ENCODE data around the gene UBE2E3.
"Not testable (repeated sequence)": the region's sequence is repeated elsewhere in the genome, so short reads cannot be mapped to it uniquely, and the experiment has no call there.

UBE2E3 gene

GRCh38 chr2:181083140-181083539, 102.7 kb downstream of the UBE2E3 start:
- Histone ChIP-seq H3K36me3 (ENCODE audit: control insufficient read depth in 1 of 2, insufficient read depth in 2 of 2, low read length in 2 of 2) (no peaks in the 10 kb centered on the region), H3K4me3 (ENCODE audit: low read depth in 1 of 2, low read length in 2 of 2) (no peak overlapping the region), H3K27me3 (ENCODE audit: low read depth, low read length) (no peaks in the 10 kb centered on the region), H3K27ac (ENCODE audit: low read length) (no peak overlapping the region), H3K4me1 (ENCODE audit: control insufficient read depth in 1 of 2, insufficient read depth in 2 of 2, low read length in 2 of 2) (no peaks in the 10 kb centered on the region), H3K9me3 (ENCODE audit: control insufficient read depth in 1 of 2, low read length in 2 of 2) (no peaks in the 10 kb centered on the region)

GRCh38 chr2:181085734-181086133, 105.3 kb downstream of the UBE2E3 start:
- no peaks in the 10 kb centered on the region for H3K27me3 ChIP-seq (ENCODE audit: low read depth, low read length)
- no peaks in the 10 kb centered on the region for H3K4me1 ChIP-seq (ENCODE audit: control insufficient read depth in 1 of 2, insufficient read depth in 2 of 2, low read length in 2 of 2)
- no peaks in the 10 kb centered on the region for H3K9me3 ChIP-seq (ENCODE audit: control insufficient read depth in 1 of 2, low read length in 2 of 2)
- H3K27ac ChIP-seq (ENCODE audit: low read length), result no peak overlapping the region
- no peak overlapping the region for H3K4me3 ChIP-seq (ENCODE audit: low read depth in 1 of 2, low read length in 2 of 2)
- H3K36me3 ChIP-seq (ENCODE audit: control insufficient read depth in 1 of 2, insufficient read depth in 2 of 2, low read length in 2 of 2), result no peaks in the 10 kb centered on the region

DNA sequence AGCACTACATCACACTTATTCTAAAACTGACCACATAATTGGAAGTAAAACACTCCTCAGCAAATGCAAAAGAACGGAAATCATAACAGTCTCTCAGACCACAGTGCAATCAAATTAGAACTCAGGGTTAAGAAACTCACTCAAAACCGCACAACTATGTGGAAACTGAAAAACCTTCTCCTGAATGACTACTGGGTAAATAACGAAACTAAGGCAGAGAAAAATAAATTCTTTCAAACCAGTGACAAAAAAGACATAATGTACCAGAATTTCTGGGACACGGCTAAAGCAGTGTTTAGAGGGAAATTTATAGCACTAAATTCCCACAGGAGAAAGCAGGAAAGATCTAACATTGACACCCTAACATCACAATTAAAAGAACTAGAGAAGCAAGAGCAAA, 111.5 kb downstream of the UBE2E3 start:
- H3K4me3 ChIP-seq (ENCODE audit: low read depth in 1 of 2, low read length in 2 of 2); H3K36me3 ChIP-seq (ENCODE audit: control insufficient read depth in 1 of 2, insufficient read depth in 2 of 2, low read length in 2 of 2); H3K27ac ChIP-seq (ENCODE audit: low read length); H3K27me3 ChIP-seq (ENCODE audit: low read depth, low read length); H3K4me1 ChIP-seq (ENCODE audit: control insufficient read depth in 1 of 2, insufficient read depth in 2 of 2, low read length in 2 of 2): not testable (repeated sequence)
- peaks cover 0 to 13% of the 10 kb centered on the region in 2 donors for H3K9me3 ChIP-seq (ENCODE audit: control insufficient read depth in 1 of 2, low read length in 2 of 2)

- H3K27me3 ChIP-seq (ENCODE audit: low read depth, low read length), result no peaks in the 10 kb centered on the region
- no peaks in the 10 kb centered on the region for H3K36me3 ChIP-seq (ENCODE audit: control insufficient read depth in 1 of 2, insufficient read depth in 2 of 2, low read length in 2 of 2)
- H3K27ac ChIP-seq (ENCODE audit: low read length), result no peak overlapping the region
- H3K4me3 ChIP-seq (ENCODE audit: low read depth in 1 of 2, low read length in 2 of 2), result no peak overlapping the region
- peaks cover 0 to 13% of the 10 kb centered on the region in 2 donors for H3K9me3 ChIP-seq (ENCODE audit: control insufficient read depth in 1 of 2, low read length in 2 of 2)
- no peaks in the 10 kb centered on the region for H3K4me1 ChIP-seq (ENCODE audit: control insufficient read depth in 1 of 2, insufficient read depth in 2 of 2, low read length in 2 of 2)
Measured at GRCh38 chr2:181095486-181095885, 115.1 kb downstream of the UBE2E3 start.

DNA sequence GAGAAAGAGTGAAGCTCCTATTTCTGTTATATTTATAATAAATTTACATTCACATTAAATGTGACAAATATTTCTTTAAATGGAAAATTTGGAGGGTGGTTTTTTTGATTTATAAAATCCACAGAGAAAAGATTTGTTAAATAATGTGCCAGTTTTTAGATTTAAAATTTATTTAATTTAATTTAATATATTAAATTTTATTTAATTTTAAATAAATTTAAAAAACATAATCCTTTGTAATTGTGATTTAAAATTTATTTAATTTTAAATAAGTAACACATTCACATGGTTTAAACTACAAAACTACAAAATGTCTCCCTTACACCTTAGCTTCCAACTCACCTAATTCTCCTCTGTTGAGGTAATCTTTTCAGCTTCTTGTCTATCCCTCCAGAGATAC, 123.3 kb downstream of the UBE2E3 start:
- H3K36me3 ChIP-seq (ENCODE audit: control insufficient read depth in 1 of 2, insufficient read depth in 2 of 2, low read length in 2 of 2), result no peaks in the 10 kb centered on the region
- no peaks in the 10 kb centered on the region for H3K9me3 ChIP-seq (ENCODE audit: control insufficient read depth in 1 of 2, low read length in 2 of 2)
- peaks cover 0 to 3% of the 10 kb centered on the region in 2 donors for H3K4me1 ChIP-seq (ENCODE audit: control insufficient read depth in 1 of 2, insufficient read depth in 2 of 2, low read length in 2 of 2)
- no peaks in the 10 kb centered on the region for H3K27me3 ChIP-seq (ENCODE audit: low read depth, low read length)
- no peak overlapping the region for H3K4me3 ChIP-seq (ENCODE audit: low read depth in 1 of 2, low read length in 2 of 2)
- no peak overlapping the region for H3K27ac ChIP-seq (ENCODE audit: low read length)

GRCh38 chr2:181104512-181105115, 124.2 kb downstream of the UBE2E3 start:
- Histone ChIP-seq H3K9me3 (ENCODE audit: control insufficient read depth in 1 of 2, low read length in 2 of 2) (no peaks in the 10 kb centered on the region), H3K36me3 (ENCODE audit: control insufficient read depth in 1 of 2, insufficient read depth in 2 of 2, low read length in 2 of 2) (no peaks in the 10 kb centered on the region), H3K4me1 (ENCODE audit: control insufficient read depth in 1 of 2, insufficient read depth in 2 of 2, low read length in 2 of 2) (peaks cover 0 to 3% of the 10 kb centered on the region in 2 donors), H3K27me3 (ENCODE audit: low read depth, low read length) (no peaks in the 10 kb centered on the region), H3K4me3 (ENCODE audit: low read depth in 1 of 2, low read length in 2 of 2) (no peak overlapping the region), H3K27ac (ENCODE audit: low read length) (no peak overlapping the region)

DNA sequence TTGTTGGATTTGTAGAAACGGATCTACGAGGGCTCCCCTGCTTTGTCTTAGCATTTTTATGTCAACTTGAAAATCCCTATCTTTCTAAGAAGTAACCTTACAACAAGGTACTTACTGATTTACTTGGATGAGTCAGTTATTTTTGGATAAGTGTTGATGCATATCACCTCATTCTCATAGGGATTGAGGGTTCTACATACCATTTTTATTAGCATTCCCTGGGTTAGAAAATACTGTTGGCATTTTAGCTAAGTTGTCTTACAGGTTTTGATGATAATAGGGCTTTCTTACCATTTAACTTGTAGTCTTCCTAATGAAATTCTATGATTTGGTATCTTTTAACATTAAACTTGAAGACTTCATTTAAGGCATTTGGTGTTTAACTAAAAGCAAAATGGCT, 125.2 kb downstream of the UBE2E3 start:
- Histone ChIP-seq H3K27me3 (ENCODE audit: low read depth, low read length) (no peaks in the 10 kb centered on the region), H3K4me1 (ENCODE audit: control insufficient read depth in 1 of 2, insufficient read depth in 2 of 2, low read length in 2 of 2) (peaks cover 0 to 3% of the 10 kb centered on the region in 2 donors), H3K27ac (ENCODE audit: low read length) (no peak overlapping the region), H3K4me3 (ENCODE audit: low read depth in 1 of 2, low read length in 2 of 2) (no peak overlapping the region), H3K36me3 (ENCODE audit: control insufficient read depth in 1 of 2, insufficient read depth in 2 of 2, low read length in 2 of 2) (no peaks in the 10 kb centered on the region), H3K9me3 (ENCODE audit: control insufficient read depth in 1 of 2, low read length in 2 of 2) (no peaks in the 10 kb centered on the region)

- no peaks in the 10 kb centered on the region for H3K27me3 ChIP-seq (ENCODE audit: low read depth, low read length)
- no peak overlapping the region for H3K27ac ChIP-seq (ENCODE audit: low read length)
- H3K36me3 ChIP-seq (ENCODE audit: control insufficient read depth in 1 of 2, insufficient read depth in 2 of 2, low read length in 2 of 2), result no peaks in the 10 kb centered on the region
- no peak overlapping the region for H3K4me3 ChIP-seq (ENCODE audit: low read depth in 1 of 2, low read length in 2 of 2)
- H3K9me3 ChIP-seq (ENCODE audit: control insufficient read depth in 1 of 2, low read length in 2 of 2), result no peaks in the 10 kb centered on the region
- peaks cover 0 to 3% of the 10 kb centered on the region in 2 donors for H3K4me1 ChIP-seq (ENCODE audit: control insufficient read depth in 1 of 2, insufficient read depth in 2 of 2, low read length in 2 of 2)
Measured at GRCh38 chr2:181106229-181106628, 125.8 kb downstream of the UBE2E3 start.

DNA sequence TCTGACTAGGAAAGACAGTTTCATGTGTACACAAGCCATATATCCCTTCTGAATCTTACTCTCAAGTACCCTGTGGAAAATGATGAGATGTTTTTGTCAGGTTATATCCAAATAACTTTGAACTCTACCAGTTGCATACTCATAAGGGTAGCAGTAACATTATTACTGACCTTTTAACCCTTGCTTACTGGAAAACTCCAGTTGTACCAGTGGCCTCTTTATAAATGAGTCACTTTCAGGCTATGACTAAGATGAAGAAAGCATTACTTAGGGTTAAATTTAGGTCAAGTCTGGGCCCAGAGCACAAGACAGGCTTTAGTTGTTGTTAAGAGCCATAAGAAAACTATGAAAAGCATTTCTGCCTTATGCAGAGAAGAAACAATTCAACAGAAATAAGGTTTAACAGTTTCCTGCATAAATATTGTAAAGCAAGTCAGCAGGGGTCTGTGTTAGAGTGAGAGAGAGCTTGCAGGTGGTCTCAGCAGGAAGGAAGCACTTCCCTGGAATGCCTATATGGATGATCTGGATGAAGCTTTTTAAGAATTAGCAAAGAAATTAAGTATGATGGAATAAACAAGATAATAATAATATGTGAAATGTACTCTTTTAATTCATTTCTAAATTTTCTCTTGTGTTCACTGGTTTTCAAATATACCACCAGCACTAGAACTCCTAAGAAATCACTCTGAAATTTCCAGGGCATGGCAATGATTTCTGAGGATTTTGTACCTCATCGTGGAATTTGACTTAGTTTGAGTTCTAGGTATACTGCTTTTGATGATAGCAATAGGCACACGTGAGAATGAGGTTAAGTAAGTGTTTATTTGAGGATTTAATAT, 126.6 kb downstream of the UBE2E3 start:
- Histone ChIP-seq H3K4me1 (ENCODE audit: control insufficient read depth in 1 of 2, insufficient read depth in 2 of 2, low read length in 2 of 2) (peaks cover 0 to 3% of the 10 kb centered on the region in 2 donors), H3K27ac (ENCODE audit: low read length) (no peak overlapping the region), H3K27me3 (ENCODE audit: low read depth, low read length) (no peaks in the 10 kb centered on the region), H3K9me3 (ENCODE audit: control insufficient read depth in 1 of 2, low read length in 2 of 2) (no peaks in the 10 kb centered on the region), H3K36me3 (ENCODE audit: control insufficient read depth in 1 of 2, insufficient read depth in 2 of 2, low read length in 2 of 2) (no peaks in the 10 kb centered on the region), H3K4me3 (ENCODE audit: low read depth in 1 of 2, low read length in 2 of 2) (no peak overlapping the region)

DNA sequence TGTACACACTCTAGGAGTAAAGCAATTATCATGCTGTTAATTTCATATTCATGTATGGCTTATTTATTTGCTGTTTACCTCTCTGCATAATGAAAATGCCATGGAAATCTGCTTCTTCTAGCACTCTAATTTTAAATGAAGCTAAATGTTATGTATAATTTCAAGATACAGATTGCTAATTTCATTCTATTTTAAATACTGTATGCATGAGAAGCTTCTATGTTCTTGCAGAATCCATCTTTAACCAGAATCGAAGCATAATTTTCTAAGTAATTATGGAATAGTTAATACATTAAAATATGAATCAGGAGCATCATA, 127.2 kb downstream of the UBE2E3 start:
- no peaks in the 10 kb centered on the region for H3K36me3 ChIP-seq (ENCODE audit: control insufficient read depth in 1 of 2, insufficient read depth in 2 of 2, low read length in 2 of 2)
- H3K27me3 ChIP-seq (ENCODE audit: low read depth, low read length), result no peaks in the 10 kb centered on the region
- no peak overlapping the region for H3K27ac ChIP-seq (ENCODE audit: low read length)
- H3K9me3 ChIP-seq (ENCODE audit: control insufficient read depth in 1 of 2, low read length in 2 of 2), result no peaks in the 10 kb centered on the region
- H3K4me3 ChIP-seq (ENCODE audit: low read depth in 1 of 2, low read length in 2 of 2), result no peak overlapping the region
- H3K4me1 ChIP-seq (ENCODE audit: control insufficient read depth in 1 of 2, insufficient read depth in 2 of 2, low read length in 2 of 2), result peaks cover 0 to 3% of the 10 kb centered on the region in 2 donors

- peaks cover 0 to 3% of the 10 kb centered on the region in 2 donors for H3K4me1 ChIP-seq (ENCODE audit: control insufficient read depth in 1 of 2, insufficient read depth in 2 of 2, low read length in 2 of 2)
- H3K27me3 ChIP-seq (ENCODE audit: low read depth, low read length), result no peaks in the 10 kb centered on the region
- no peaks in the 10 kb centered on the region for H3K36me3 ChIP-seq (ENCODE audit: control insufficient read depth in 1 of 2, insufficient read depth in 2 of 2, low read length in 2 of 2)
- H3K27ac ChIP-seq (ENCODE audit: low read length), result no peak overlapping the region
- no peaks in the 10 kb centered on the region for H3K9me3 ChIP-seq (ENCODE audit: control insufficient read depth in 1 of 2, low read length in 2 of 2)
- no peak overlapping the region for H3K4me3 ChIP-seq (ENCODE audit: low read depth in 1 of 2, low read length in 2 of 2)
Measured at GRCh38 chr2:181111059-181111458, 130.7 kb downstream of the UBE2E3 start.

DNA sequence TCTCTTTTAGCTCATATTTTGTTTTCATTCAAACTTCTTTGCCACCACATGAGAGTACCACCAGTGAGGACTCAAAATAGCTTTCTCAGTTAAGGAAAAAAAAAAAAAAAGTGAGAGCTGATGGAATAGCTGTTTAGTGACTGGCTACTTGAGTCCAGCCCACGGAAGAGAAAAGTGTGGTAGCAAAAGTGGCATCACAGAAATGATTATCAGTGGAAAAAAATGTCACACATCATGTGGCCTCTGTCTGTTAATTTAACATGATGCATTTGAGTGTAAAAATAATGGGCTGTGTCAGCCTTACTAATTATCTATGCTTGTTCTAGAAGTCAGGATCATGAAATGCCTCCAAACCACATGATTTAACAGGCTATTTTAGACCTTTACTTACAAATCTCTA, 132.5 kb downstream of the UBE2E3 start:
- no peaks in the 10 kb centered on the region for H3K36me3 ChIP-seq (ENCODE audit: control insufficient read depth in 1 of 2, insufficient read depth in 2 of 2, low read length in 2 of 2)
- H3K27ac ChIP-seq (ENCODE audit: low read length), result no peak overlapping the region
- H3K9me3 ChIP-seq (ENCODE audit: control insufficient read depth in 1 of 2, low read length in 2 of 2), result no peaks in the 10 kb centered on the region
- H3K4me1 ChIP-seq (ENCODE audit: control insufficient read depth in 1 of 2, insufficient read depth in 2 of 2, low read length in 2 of 2), result no peaks in the 10 kb centered on the region
- H3K4me3 ChIP-seq (ENCODE audit: low read depth in 1 of 2, low read length in 2 of 2), result no peak overlapping the region
- H3K27me3 ChIP-seq (ENCODE audit: low read depth, low read length), result no peaks in the 10 kb centered on the region
